Astrocyte of the cerebellum (primary cell): Measurements from ENCODE around the gene GMDS.
"Not testable (repeated sequence)": the region's sequence is repeated elsewhere in the genome, so short reads cannot be mapped to it uniquely, and the experiment has no call there.

Source experiments
- DNase-seq: peaks from one replicate; pipeline ENCODE4 v3.0.0-alpha.2; 2011; ENCODE audit warnings: low read depth
- H3K4me3 ChIP-seq: 2 replicates; pipeline ENCODE4 v1.5.1; 2011; ENCODE audit warnings: mild to moderate bottlenecking, low read depth, low read length, moderate library complexity
- in situ Hi-C: cut with HindIII; loops from 2 replicates; pipeline ENCODE4 v1.10.0; 2017; ENCODE audit warnings: low sequenced_read_pairs
- TF ChIP-seq, protein P1 (sequence below): IDR thresholded peaks from 2 replicates; pipeline ENCODE4 v1.5.1; 2012; ENCODE audit warnings: low read length, low read depth, moderate library complexity, mild to moderate bottlenecking; ENCODE audit errors: missing control alignments

Gene GMDS

DNA sequence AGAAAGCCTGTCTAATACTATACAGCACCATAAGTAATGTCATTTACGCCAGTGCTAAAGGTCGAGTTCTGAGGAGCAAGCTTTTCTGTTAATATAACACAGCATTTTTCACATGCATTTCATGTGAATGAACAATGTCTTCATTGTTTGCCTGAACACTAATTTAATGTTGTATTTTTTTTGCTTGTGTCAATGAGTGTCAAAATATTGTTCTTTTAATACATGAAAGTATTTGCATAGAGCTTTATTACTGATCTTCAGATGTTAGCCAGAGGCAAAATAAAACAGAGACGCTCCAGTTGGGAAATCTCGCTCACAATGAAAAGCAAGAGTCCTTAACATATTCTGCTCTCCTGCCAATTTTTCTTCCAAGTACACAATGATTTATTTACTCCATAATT lies 483.9 kb downstream of the GMDS start:
- TF ChIP-seq, protein P1, sequence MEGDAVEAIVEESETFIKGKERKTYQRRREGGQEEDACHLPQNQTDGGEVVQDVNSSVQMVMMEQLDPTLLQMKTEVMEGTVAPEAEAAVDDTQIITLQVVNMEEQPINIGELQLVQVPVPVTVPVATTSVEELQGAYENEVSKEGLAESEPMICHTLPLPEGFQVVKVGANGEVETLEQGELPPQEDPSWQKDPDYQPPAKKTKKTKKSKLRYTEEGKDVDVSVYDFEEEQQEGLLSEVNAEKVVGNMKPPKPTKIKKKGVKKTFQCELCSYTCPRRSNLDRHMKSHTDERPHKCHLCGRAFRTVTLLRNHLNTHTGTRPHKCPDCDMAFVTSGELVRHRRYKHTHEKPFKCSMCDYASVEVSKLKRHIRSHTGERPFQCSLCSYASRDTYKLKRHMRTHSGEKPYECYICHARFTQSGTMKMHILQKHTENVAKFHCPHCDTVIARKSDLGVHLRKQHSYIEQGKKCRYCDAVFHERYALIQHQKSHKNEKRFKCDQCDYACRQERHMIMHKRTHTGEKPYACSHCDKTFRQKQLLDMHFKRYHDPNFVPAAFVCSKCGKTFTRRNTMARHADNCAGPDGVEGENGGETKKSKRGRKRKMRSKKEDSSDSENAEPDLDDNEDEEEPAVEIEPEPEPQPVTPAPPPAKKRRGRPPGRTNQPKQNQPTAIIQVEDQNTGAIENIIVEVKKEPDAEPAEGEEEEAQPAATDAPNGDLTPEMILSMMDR, result no peak
- in situ Hi-C loops, result no loop called here
- no peak overlapping the region for H3K4me3 ChIP-seq
- DNase-seq, result no peak

DNA sequence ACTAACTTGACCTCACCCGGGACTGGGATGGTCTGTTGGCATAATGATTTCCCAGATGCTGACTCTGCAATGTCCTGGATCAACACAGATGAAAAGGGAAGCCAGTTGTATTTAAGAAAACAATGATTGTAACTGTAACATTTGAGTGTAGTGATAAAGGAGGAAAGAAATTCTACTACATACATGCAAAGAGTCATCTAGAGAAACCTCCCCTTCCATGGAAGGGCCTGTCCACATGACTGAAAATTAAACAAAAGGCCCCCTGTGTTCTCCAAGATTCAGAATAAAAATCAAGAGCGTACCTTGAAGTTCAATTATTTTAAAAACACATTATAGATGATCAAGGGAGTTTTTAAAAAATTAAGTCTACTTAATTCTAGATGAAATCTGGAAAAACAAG lies 484.5 kb downstream of the GMDS start:
- DNase-seq, result no peak
- TF ChIP-seq, protein P1, result no peak
- no peak overlapping the region for H3K4me3 ChIP-seq
- in situ Hi-C loops, result no loop called here

DNA sequence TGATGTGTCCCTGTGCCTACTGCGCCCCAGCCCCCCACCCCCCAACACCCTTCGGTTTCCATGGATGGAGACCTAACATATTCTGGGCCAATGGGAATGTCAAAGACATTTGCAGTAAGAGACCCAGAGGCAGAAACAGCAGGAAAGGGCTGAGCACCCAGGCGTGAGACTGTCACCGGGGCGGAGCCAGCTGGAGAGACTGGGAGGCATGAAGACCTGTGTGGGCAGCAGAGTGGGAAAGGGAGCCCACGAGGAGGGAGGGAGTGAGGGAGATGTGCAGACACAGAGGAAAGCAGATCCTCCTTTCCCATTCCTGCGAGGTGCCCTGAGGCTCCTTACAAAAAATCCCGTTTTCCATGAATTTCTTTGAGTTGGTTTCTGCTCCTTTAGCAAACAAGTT lies 485.5 kb downstream of the GMDS start:
- TF ChIP-seq, protein P1, result no peak
- H3K4me3 ChIP-seq, result no peak overlapping the region
- in situ Hi-C loops, result no loop called here
- DNase-seq, result no peak

DNA sequence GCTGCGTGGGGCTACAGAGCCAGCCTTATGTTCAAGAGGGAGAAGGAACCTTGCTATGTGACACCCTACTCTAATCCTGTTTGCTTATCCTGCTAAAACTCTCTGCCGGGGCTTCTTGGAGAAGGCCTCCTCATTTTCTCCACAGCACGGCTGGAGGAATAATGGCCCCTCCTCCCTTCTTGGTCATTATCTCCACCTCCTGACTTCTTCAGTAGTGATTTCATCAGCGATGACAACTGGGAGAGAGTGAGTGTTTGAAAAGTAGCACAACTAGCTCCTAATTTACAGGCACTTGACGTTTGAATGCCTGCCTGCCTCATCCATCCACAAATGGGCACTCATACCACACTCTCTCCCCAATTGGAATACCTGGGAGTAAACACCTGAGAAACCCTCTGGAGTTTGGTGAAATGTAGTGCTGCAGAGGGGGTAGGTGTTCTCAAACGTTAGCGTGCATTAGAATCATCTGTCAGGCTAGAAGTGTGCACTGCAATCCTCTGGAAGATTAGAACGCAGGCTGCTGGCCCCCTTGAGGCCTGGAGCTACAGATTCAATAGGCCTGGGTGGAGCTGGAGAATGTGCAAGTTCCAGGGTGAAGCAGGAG lies 487.2 kb downstream of the GMDS start:
- DNase-seq, result no peak
- no peak overlapping the region for H3K4me3 ChIP-seq
- TF ChIP-seq, protein P1, result no peak
- in situ Hi-C loops, result no loop called here

DNA sequence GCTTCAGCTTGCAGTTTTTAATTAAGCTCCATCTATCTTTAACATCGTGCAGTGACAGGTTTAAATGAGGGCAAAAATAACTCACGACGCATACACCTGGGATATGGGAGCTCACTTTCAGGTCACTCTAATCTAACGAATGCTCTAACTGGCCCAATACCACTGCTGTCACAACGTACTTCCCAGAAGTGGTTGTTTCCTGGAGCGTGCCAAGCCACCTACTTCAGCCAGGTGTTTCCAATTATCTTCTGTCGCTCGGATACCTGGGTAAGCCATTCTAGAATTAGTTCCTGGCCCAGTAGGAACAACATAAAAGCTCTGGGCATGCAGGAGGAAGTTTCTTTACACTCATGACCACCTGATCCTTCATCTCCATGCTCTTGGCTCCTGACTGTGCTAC lies 488.3 kb downstream of the GMDS start:
- TF ChIP-seq, protein P1, result no peak
- in situ Hi-C loops, result no loop called here

DNA sequence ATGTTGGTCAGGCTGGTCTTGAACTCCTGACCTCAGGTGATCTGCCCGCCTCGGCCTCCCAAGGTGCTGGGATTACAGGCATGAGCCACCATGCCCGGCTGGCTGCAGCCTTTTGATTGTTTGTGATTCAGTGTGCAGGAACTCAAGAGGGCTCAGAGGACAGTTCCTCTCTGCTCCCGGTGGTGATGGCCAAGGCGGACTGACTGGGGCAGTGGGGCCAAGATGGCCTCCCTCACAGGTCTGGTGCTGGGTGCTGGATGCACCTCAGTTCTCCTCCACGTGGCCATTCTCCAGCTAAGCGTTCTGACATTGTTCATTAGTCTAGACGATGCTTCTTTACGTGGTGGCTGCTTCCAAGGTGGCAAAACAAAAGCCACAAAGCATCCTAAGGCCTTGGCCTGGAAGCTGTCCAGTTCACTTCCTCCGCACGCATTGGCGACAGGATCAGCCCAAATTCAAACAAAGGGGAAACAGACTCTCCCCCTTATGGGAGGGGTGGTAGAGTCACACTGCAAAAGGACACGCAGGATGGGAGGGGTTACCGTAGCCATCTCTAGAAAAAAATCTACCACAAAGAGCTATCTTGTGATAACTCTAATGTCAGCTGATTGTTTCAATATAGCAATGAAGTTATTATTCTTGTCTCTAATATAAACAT lies 488.8 kb downstream of the GMDS start:
- DNase-seq, result no peak
- H3K4me3 ChIP-seq, result no peak overlapping the region
- in situ Hi-C loops, result no loop called here
- TF ChIP-seq, protein P1, result no peak

More for the DNA sequence above, 488.3 kb downstream of the GMDS start:
- no peak for DNase-seq
- no peak overlapping the region for H3K4me3 ChIP-seq

DNA sequence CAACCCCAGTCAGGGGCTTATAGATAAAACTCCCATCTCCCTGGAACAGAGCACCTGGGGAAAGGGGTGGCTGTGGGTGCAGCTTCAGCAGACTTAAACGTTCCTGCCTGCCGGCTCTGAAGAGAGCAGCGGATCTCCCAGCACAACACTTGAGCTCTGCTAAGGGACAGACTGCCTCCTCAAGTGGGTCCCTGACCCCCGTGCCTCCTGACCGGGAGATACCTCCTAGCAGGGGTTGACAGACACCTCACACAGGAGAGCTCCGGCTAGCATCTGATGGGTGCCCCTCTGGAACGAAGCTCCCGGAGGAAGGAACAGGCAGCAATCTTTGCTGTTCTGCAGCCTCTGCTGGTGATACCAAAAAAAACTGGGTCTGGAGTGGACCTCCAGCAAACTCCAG lies 494.3 kb downstream of the GMDS start:
- H3K4me3 ChIP-seq, in situ Hi-C loops, DNase-seq: not testable (repeated sequence)
